GM10266 (cell line): ENCODE measurements around the gene ACSM6.

Source experiments
- DNase-seq: peaks from one replicate; pipeline ENCODE4 v3.0.0; 2012; ENCODE audit errors: extremely low spot score
- TF ChIP-seq, protein P1 (sequence below): IDR thresholded peaks from 2 replicates; pipeline ENCODE4 v1.5.1; 2012; ENCODE audit warnings: mild to moderate bottlenecking, low read depth; ENCODE audit not compliant: control insufficient read depth, insufficient read depth; ENCODE audit errors: missing control alignments

Gene ACSM6

DNA sequence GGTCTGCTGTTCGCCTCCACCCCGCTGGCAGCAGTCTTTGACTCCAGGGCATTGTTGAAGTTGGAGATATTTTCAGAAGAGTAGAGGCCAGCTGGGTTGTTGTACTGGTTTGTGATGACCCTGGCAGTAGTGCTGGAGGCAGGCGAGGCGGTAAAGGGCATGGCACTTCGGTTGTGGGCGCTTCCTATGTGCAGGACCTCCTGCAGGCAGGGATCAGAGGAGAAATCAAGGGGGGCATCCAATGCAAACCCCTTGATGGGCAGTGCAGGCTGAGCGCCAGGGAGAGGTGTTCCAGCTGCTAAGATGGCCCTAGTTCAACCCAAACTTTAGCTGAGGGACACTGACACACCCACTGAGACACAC, 69.8 kb downstream of the ACSM6 start:
- no peak for DNase-seq
- TF ChIP-seq, protein P1, sequence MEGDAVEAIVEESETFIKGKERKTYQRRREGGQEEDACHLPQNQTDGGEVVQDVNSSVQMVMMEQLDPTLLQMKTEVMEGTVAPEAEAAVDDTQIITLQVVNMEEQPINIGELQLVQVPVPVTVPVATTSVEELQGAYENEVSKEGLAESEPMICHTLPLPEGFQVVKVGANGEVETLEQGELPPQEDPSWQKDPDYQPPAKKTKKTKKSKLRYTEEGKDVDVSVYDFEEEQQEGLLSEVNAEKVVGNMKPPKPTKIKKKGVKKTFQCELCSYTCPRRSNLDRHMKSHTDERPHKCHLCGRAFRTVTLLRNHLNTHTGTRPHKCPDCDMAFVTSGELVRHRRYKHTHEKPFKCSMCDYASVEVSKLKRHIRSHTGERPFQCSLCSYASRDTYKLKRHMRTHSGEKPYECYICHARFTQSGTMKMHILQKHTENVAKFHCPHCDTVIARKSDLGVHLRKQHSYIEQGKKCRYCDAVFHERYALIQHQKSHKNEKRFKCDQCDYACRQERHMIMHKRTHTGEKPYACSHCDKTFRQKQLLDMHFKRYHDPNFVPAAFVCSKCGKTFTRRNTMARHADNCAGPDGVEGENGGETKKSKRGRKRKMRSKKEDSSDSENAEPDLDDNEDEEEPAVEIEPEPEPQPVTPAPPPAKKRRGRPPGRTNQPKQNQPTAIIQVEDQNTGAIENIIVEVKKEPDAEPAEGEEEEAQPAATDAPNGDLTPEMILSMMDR, result no peak

DNA sequence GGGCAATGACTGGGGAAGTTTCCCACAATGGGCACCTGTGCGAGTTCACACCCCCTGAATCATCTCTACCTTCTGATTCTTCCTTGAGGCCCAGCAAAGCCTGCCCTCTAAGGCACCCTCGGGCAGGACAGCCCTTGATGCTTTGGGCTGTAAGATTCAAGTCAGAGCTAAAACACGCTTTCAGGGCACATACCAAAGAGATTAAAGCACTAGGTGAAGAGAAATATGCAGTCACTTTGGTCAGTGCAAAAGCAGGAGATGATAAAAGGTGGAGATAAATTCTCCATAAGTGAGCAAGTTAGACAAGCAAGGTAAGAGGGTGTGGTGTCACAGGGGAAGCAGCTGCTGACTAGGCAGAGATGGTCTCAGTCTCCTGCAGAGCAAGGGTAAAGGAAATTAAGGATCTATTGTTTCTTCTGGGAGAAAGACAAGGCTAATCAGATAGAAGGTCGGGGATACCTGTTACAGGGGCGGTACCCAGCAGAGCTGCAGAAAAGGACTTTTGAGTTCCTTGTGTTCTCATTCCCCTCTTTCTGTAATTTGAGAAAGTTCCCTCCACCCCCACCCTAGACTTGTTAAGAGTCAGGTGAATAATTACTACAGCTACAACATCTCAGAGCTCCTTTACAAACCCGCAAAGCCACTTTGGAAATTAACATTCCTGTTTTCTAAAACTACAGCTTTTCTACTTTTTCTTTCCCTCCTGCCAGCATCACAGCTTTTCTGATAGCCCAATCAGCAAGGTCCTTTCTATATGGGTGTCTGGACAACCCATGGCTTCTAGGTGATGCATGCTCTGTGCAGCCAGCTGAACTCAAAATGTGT, 70.4 kb downstream of the ACSM6 start:
- TF ChIP-seq, protein P1, result no peak
- DNase-seq, result no peak

DNA sequence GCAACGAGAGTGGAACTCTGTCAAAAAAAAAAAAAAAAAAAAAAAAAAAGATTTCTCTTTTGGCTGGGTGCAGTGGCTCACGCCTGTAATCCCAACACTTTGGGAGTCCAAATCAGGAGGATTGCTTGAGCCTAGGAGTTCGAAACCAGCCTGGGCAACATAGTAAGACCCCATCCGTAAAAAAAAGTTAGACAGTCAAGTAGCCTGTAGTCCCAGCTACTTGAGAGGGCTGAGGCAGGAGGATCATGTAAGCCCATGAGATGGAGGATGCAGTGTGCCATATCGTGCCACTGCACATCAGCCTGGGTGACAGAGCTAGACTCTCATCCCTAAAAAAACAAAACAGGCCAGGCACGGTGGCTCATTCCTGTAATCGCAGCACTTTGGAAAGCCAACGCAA, 71.5 kb downstream of the ACSM6 start:
- TF ChIP-seq, protein P1, result no peak
- no peak for DNase-seq

DNA sequence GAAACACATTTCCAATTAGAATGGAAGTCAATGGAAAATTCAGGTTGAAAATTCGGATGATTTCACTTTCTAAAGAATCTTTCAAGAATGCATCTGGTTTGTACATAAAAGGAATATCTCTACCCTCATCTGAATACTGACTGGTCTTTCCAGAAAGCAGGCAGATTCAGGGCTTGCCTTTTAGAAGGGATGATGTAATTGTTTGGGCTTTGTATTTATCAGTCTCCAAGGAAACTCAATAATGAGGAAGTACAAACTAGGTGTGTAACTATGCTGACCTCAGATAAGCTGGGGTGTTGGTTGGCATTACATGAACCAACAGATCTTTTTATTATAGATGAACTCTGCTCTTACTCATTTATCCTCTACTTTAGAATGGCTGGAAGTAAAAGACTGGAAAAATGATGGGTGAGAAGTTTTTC, 72.6 kb downstream of the ACSM6 start:
- TF ChIP-seq, protein P1, result no peak
- DNase-seq, result peak; percentile 63

DNA sequence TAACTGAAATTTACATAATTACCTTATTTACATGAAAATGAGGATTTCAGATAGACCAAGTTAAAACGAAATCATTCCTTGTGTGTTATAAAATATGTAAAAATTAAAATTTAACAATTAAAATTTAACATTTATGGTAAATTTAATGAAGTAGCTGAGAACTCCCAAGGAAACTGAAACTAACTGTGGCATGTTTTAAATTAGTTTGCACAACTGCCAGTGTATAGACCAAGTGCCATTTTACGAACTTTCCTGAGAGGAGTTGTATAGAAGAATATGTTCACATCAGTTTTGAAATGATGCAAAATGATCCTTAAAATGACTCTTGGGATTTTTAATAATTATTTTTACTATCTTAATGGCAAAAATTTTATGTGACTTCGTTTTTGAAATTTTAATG, 73.2 kb downstream of the ACSM6 start:
- TF ChIP-seq, protein P1, result no peak
- DNase-seq, result no peak

DNA sequence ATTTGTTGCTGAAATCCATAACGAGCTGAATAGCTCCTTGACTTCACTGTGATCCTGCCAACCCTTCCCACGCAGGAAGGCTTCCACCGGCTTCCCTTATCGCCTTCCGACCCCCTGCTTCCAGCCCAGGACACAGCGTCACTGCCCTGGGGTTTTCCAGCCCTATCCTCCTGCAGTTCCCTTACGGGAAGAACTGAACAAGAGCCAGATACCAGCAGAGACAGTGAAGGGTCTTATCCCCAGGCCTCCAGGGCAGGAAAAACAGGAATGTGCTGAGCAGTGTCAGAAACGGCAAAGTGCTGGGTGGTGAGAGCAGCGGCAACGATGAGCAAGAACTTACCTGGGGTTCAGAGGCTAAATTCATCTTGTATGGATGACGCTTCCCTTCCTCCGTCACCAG, 74.4 kb downstream of the ACSM6 start:
- DNase-seq, result no peak

More for the DNA sequence above, 74.4 kb downstream of the ACSM6 start:
- TF ChIP-seq, protein P1, result no peak
